Measurements from ENCODE around the gene DNAH10.

The DNAH10 gene

DNA sequence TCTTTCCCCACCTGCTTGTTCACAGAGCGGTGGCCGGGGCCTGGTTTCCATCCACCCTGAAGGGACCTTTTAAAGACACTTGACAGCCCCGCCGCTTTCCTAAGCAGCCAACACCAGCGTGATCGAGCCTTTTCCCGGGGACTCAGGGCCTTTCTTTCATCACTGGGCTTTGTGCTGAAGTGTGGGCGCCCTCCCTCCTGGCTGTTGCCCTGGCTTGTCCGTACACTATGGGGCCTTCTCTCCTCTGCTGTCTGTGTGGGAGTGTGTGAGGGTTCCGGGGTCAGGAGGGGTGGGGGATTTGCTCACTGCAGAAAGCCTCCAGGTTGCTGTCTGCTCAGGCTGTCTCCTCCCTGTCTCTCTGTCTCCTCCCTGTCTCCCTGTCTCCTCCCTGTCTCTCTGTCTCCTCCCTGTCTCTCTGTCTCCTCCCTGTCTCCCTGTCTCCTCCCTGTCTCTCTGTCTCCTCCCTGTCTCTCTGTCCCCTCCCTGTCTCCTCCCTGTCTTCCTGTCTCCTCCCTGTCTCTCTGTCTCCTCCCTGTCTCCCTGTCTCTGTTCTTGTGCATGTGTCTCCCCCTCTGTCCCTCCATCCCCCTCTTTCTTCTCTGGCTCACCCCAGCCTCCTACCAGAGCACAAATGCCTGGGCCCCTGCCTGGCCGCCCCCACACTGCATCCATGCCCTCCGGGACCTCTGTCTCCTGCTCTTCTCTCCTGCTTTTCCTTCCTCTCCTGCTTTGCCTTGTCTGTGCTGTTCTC lies 145.8 kb downstream of the DNAH10 start:
- Histone ChIP-seq H2AFZ (ENCODE audit: low read length) (no peak overlapping the region), H3K79me2 (ENCODE audit: insufficient read depth, low read length) (no peaks in the 10 kb centered on the region), H3K4me2 (ENCODE audit: low read length) (no peak overlapping the region), H3K4me3 (ENCODE audit: low read depth, low read length, poor library complexity, severe bottlenecking) (no peak overlapping the region), H3K27me3 (ENCODE audit: insufficient read depth, low read length) (no peaks in the 10 kb centered on the region; the same call in 1 of the 2 replicates), H4K20me1 (ENCODE audit: insufficient read depth, low read length) (no peaks in the 10 kb centered on the region), H3K36me3 (ENCODE audit: insufficient read depth, low read length) (no peaks in the 10 kb centered on the region), H3K27ac (ENCODE audit: low read depth, low read length, poor library complexity, severe bottlenecking) (no peak overlapping the region), H3K9me2 (ENCODE audit: low read depth, low read length) (no peaks in the 10 kb centered on the region), H3K4me1 (ENCODE audit: insufficient read depth, low read length, severe bottlenecking) (no peaks in the 10 kb centered on the region), H3F3A (ENCODE audit: insufficient read depth, low read length) (peaks cover 3% of the 10 kb centered on the region; the same call in 1 of the 2 replicates), H3K9ac (ENCODE audit: low read length) (no peak overlapping the region), H3K9me3 (ENCODE audit: low read length) (no peaks in the 10 kb centered on the region)
- TF ChIP-seq, protein P1, sequence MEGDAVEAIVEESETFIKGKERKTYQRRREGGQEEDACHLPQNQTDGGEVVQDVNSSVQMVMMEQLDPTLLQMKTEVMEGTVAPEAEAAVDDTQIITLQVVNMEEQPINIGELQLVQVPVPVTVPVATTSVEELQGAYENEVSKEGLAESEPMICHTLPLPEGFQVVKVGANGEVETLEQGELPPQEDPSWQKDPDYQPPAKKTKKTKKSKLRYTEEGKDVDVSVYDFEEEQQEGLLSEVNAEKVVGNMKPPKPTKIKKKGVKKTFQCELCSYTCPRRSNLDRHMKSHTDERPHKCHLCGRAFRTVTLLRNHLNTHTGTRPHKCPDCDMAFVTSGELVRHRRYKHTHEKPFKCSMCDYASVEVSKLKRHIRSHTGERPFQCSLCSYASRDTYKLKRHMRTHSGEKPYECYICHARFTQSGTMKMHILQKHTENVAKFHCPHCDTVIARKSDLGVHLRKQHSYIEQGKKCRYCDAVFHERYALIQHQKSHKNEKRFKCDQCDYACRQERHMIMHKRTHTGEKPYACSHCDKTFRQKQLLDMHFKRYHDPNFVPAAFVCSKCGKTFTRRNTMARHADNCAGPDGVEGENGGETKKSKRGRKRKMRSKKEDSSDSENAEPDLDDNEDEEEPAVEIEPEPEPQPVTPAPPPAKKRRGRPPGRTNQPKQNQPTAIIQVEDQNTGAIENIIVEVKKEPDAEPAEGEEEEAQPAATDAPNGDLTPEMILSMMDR (IDR thresholded peaks at IDR 0.05; ENCODE audit: low read length), result no peak
- no peak for TF ChIP-seq EZH2 (IDR thresholded peaks at IDR 0.05; ENCODE audit: borderline replicate concordance, low read length)

DNA sequence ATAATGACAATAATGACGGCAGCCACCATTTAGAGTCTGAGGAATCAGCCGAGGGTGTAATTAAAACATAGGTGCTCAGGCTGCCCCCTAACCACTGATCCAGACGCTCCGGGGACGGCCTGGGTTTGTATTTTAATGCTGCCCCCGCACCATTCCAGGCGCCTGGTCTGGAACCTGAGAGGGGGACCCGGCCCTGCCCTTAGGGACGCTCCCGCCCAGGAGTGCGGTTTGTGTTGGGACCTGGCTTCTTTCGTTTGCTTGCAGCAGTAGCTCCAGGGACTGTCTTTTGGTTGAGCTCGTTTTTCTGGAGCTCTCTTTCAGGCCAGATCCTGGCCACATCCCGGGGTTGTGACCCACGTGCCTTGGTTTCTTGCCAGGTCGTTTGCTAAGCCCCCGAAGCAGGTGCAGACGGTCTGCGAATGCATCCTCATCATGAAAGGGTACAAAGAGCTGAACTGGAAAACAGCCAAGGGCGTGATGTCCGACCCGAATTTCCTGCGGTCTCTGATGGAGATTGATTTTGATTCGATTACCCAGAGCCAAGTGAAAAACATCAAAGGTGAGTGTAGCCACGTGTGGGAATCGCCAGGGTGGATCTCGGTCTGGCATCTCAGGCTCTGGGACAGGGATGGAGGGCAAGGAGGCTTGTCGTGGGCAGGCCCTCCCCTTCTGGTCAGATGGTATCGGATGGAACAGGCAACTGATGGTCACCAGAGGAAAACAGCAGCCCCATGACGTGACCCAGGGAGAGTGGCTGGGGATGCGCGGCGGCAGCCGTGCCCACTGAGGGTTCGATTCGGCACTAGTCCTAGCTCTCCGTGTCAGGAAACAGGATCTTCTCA lies 147.0 kb downstream of the DNAH10 start:
- H3K9me3 ChIP-seq (ENCODE audit: low read length), result no peaks in the 10 kb centered on the region
- H3K4me1 ChIP-seq (ENCODE audit: insufficient read depth, low read length, severe bottlenecking), result no peaks in the 10 kb centered on the region
- no peaks in the 10 kb centered on the region for H3K36me3 ChIP-seq (ENCODE audit: insufficient read depth, low read length)
- TF ChIP-seq EZH2 (IDR thresholded peaks at IDR 0.05; ENCODE audit: borderline replicate concordance, low read length), result no peak
- TF ChIP-seq, protein P1 (IDR thresholded peaks at IDR 0.05; ENCODE audit: low read length), result no peak
- no peak overlapping the region for H3K9ac ChIP-seq (ENCODE audit: low read length)
- no peak overlapping the region for H2AFZ ChIP-seq (ENCODE audit: low read length)
- no peaks in the 10 kb centered on the region for H4K20me1 ChIP-seq (ENCODE audit: insufficient read depth, low read length)
- H3K27me3 ChIP-seq (ENCODE audit: insufficient read depth, low read length), result no peaks in the 10 kb centered on the region; the same call in 1 of the 2 replicates
- no peak overlapping the region for H3K4me3 ChIP-seq (ENCODE audit: low read depth, low read length, poor library complexity, severe bottlenecking)
- no peaks in the 10 kb centered on the region for H3K79me2 ChIP-seq (ENCODE audit: insufficient read depth, low read length)
- no peaks in the 10 kb centered on the region for H3K9me2 ChIP-seq (ENCODE audit: low read depth, low read length)
- H3K27ac ChIP-seq (ENCODE audit: low read depth, low read length, poor library complexity, severe bottlenecking), result no peak overlapping the region
- peaks cover 3% of the 10 kb centered on the region; the same call in 1 of the 2 replicates for H3F3A ChIP-seq (ENCODE audit: insufficient read depth, low read length)
- H3K4me2 ChIP-seq (ENCODE audit: low read length), result no peak overlapping the region

DNA sequence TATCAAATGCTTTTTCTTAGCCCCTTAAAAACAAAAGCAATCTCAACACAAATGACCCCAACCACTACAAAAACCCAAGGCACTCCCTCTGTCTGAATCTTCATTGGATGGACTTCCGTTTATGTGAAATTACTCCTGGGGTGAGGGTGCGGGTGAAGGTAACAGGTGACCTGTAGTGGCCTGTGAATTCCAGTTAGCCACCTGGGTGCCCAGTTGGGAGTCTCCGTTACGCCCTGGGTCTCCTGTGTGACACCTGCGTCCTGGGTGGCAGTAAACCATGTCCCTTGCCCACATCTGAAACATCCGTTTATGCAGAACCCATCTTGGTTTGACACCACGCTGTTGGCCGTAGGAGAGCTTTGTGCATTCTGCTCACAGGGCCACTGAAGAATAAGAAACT lies 148.0 kb downstream of the DNAH10 start:
- Histone ChIP-seq H3K9ac (ENCODE audit: low read length) (no peak overlapping the region), H2AFZ (ENCODE audit: low read length) (no peak overlapping the region), H3F3A (ENCODE audit: insufficient read depth, low read length) (peaks cover 3% of the 10 kb centered on the region; the same call in 1 of the 2 replicates), H3K27me3 (ENCODE audit: insufficient read depth, low read length) (no peaks in the 10 kb centered on the region; the same call in 1 of the 2 replicates), H3K4me3 (ENCODE audit: low read depth, low read length, poor library complexity, severe bottlenecking) (no peak overlapping the region), H3K9me2 (ENCODE audit: low read depth, low read length) (no peaks in the 10 kb centered on the region), H3K79me2 (ENCODE audit: insufficient read depth, low read length) (no peaks in the 10 kb centered on the region), H3K27ac (ENCODE audit: low read depth, low read length, poor library complexity, severe bottlenecking) (no peak overlapping the region), H3K36me3 (ENCODE audit: insufficient read depth, low read length) (no peaks in the 10 kb centered on the region), H4K20me1 (ENCODE audit: insufficient read depth, low read length) (no peaks in the 10 kb centered on the region), H3K4me2 (ENCODE audit: low read length) (no peak overlapping the region), H3K4me1 (ENCODE audit: insufficient read depth, low read length, severe bottlenecking) (no peaks in the 10 kb centered on the region), H3K9me3 (ENCODE audit: low read length) (no peaks in the 10 kb centered on the region)
- TF ChIP-seq, protein P1 (IDR thresholded peaks at IDR 0.05; ENCODE audit: low read length), result no peak
- no peak for TF ChIP-seq EZH2 (IDR thresholded peaks at IDR 0.05; ENCODE audit: borderline replicate concordance, low read length)
